Measurements from ENCODE around the gene SEC14L2.

DNA sequence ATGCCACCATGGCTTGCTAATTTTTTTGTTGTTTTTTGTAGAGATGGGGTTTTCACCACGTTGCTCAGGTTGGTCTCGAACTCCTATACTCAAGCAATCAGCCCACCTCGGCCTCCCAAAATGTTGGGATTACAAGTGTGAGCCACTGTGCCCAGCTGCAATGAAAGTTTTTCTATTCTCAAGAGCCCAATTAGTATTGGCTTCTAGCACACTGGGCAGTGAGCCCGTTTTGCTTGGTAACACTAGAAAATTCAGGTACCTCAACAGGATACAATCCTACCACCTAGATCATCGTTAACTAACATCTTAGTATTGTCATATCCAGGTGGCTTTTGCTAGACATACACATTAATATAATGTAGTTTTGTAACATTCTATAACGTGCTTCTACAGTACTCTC lies 56.0 kb downstream of the SEC14L2 start:
- TF ChIP-seq, protein P1, sequence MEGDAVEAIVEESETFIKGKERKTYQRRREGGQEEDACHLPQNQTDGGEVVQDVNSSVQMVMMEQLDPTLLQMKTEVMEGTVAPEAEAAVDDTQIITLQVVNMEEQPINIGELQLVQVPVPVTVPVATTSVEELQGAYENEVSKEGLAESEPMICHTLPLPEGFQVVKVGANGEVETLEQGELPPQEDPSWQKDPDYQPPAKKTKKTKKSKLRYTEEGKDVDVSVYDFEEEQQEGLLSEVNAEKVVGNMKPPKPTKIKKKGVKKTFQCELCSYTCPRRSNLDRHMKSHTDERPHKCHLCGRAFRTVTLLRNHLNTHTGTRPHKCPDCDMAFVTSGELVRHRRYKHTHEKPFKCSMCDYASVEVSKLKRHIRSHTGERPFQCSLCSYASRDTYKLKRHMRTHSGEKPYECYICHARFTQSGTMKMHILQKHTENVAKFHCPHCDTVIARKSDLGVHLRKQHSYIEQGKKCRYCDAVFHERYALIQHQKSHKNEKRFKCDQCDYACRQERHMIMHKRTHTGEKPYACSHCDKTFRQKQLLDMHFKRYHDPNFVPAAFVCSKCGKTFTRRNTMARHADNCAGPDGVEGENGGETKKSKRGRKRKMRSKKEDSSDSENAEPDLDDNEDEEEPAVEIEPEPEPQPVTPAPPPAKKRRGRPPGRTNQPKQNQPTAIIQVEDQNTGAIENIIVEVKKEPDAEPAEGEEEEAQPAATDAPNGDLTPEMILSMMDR (IDR thresholded peaks at IDR 0.05; ENCODE audit: insufficient read depth, low read length, poor library complexity, severe bottlenecking), result no peak
- no peak for TF ChIP-seq EZH2phosphoT487 (conservative IDR thresholded peaks at IDR 0.05; ENCODE audit: low read length)
